ENCODE data around the gene TEC. TPM values are rescaled to one million over a fixed set of nuclear protein-coding genes. Genes with fewer than 3 reads are reported as not detected.
"Not testable (repeated sequence)": the region's sequence is repeated elsewhere in the genome, so short reads cannot be mapped to it uniquely, and the experiment has no call there.

Gene TEC
- total and polyA plus RNA-seq, 9 donors: 0.43 to 4.0 (median 1.4) TPM

DNA sequence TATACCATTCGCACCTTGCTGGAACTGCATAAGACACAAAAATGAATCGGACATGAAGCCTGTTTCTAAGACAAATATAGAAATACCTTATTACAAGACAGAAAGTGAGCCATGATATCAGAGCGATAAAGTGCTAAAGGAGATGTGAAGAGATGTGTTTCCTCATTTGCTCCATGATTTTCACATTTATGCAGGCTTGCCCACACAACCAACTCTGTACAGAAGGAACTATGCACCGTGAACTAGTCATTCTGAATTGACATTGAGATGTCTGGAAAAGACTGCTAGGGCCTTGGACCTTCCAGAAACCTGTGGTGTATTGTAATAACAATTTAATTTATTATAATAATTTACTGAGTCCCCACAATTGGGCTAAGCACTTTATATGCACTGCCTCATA lies 97.0 kb downstream of the TEC start:
- Histone ChIP-seq H3K27me3 (no peaks in the 10 kb centered on the region), H3K9me3 (no peaks in the 10 kb centered on the region), H3K36me3 (no peaks in the 10 kb centered on the region), H3K4me1 (ENCODE audit: insufficient read depth) (no peaks in the 10 kb centered on the region), H3K27ac (no peak overlapping the region), H3K4me3 (no peak overlapping the region)
- no peak for TF ChIP-seq EP300 (IDR thresholded peaks at IDR 0.05)
- no peak for TF ChIP-seq POLR2A (IDR thresholded peaks at IDR 0.05)
- TF ChIP-seq, protein P1, sequence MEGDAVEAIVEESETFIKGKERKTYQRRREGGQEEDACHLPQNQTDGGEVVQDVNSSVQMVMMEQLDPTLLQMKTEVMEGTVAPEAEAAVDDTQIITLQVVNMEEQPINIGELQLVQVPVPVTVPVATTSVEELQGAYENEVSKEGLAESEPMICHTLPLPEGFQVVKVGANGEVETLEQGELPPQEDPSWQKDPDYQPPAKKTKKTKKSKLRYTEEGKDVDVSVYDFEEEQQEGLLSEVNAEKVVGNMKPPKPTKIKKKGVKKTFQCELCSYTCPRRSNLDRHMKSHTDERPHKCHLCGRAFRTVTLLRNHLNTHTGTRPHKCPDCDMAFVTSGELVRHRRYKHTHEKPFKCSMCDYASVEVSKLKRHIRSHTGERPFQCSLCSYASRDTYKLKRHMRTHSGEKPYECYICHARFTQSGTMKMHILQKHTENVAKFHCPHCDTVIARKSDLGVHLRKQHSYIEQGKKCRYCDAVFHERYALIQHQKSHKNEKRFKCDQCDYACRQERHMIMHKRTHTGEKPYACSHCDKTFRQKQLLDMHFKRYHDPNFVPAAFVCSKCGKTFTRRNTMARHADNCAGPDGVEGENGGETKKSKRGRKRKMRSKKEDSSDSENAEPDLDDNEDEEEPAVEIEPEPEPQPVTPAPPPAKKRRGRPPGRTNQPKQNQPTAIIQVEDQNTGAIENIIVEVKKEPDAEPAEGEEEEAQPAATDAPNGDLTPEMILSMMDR (IDR thresholded peaks at IDR 0.05): no peak
- DNase-seq: no peak
- intact Hi-C loops (cut with DNase I): no loop called here
- 48 to 95% (median 71%) methylated on average over 4 of the region's 4 CpGs for WGBS, 3 donors

DNA sequence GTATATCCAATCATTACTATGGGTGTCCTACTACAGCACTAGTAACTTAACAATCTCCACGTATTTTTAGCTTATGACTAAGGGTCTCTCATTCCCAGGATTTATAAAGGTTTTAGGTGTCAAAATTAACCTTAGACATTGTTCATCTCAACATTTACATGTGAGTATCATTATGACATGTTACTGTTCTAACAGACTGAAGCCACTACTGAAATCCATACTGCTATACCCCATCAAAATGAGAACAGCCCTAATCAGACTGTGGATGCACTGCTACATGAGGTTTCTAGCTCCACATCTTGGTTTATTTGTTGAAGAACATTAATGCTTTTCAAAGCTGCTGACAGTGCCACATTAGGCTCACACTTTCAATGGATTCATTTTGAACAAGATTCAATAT lies 100.0 kb downstream of the TEC start:
- 0 to 83% (median 30%) methylated on average over 1 of the region's 1 CpG for WGBS, 3 donors
- Histone ChIP-seq H3K9me3 (no peaks in the 10 kb centered on the region), H3K4me3 (no peak overlapping the region), H3K27me3 (no peaks in the 10 kb centered on the region), H3K36me3 (no peaks in the 10 kb centered on the region), H3K27ac (no peak overlapping the region), H3K4me1 (ENCODE audit: insufficient read depth) (no peaks in the 10 kb centered on the region)
- no peak for DNase-seq
- TF ChIP-seq EP300 (IDR thresholded peaks at IDR 0.05) (no peak), POLR2A (IDR thresholded peaks at IDR 0.05) (no peak)
- TF ChIP-seq, protein P1 (IDR thresholded peaks at IDR 0.05): no peak
- intact Hi-C loops (cut with DNase I): no loop called here

DNA sequence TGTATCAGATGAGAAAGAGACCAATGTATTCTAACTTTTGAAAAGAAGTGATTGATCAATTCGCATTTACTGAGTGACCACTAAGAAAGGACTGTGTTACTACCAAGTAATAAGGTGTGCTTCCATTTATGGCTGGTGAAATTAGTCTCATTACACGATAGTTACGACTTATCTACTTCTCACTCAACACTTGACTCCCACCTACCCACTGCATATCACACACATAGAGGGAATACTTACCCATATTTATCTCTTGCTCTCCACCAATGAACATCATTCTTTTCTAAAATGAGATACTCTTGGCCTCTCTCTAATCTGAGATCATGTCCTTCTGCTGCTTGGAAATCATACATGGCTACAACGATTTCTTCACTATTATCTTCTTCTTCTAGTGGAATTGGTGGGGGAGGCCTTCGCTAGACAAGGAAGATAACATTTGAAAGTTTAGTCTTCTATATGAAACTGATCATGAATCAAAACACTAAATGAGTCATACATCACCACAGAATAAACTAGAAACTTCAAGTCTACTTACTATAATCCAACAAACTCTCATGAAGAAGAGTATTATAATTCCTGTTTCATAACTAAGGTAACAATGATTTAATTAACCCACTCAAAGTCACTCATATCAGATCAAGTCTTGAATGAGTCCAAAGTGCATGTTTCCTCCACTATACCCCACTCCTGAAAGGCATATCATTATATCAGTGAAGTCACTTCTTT lies 101.9 kb downstream of the TEC start:
- Histone ChIP-seq H3K27ac (no peak overlapping the region), H3K4me1 (ENCODE audit: insufficient read depth) (no peaks in the 10 kb centered on the region), H3K27me3 (no peaks in the 10 kb centered on the region), H3K9me3 (no peaks in the 10 kb centered on the region), H3K4me3 (no peak overlapping the region), H3K36me3 (no peaks in the 10 kb centered on the region)
- intact Hi-C loops (cut with DNase I): no loop called here
- TF ChIP-seq, protein P1 (IDR thresholded peaks at IDR 0.05): no peak
- TF ChIP-seq POLR2A (IDR thresholded peaks at IDR 0.05) (no peak), EP300 (IDR thresholded peaks at IDR 0.05) (no peak)
- DNase-seq: no peak
- 41 to 47% (median 41%) methylated on average over 5 of the region's 5 CpGs for WGBS, 3 donors

DNA sequence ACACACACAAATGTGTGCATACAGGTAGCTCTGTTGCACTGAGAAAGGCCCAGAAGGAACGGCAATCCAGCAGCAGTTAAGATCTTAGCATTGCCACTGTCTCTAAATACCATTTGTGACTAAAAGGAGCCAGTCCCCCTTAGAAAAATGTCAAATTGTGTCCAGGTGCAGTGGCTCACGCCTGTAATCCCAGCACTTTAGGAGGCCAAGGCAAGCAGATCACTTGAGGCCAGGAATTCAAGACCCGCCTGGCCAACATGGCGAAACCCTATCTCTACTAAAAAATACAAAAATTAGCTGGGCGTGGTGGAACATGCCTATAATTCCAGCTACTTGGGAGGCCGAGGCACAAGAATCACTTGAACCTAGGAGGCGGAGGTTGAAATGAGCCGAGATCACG lies 105.1 kb downstream of the TEC start:
- H3K4me3 ChIP-seq; H3K27me3 ChIP-seq; intact Hi-C loops (cut with DNase I); H3K4me1 ChIP-seq (ENCODE audit: insufficient read depth); DNase-seq; H3K27ac ChIP-seq; H3K9me3 ChIP-seq; H3K36me3 ChIP-seq: not testable (repeated sequence)
- 94 to 96% (median 96%) methylated on average over 9 of the region's 9 CpGs for WGBS, 3 donors

DNA sequence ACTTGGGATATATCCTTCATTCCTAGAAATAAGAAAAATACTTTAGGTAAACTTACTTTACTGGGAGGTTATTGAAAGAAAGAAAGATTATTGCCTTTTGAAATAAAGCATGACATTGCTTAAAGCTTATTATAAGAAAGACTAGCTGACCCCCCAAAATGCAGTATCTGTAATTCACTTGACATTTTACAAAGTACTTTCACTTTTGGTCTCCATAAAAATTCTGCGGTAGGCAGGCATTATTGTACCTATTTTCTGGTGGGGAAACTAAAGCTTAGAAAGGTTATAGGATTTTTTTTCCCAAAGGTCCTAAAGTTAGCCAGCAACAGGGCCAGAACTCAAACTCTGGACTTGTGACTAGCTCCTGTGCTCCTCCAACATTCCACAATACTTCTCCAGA lies 105.9 kb downstream of the TEC start:
- no peak for TF ChIP-seq POLR2A (IDR thresholded peaks at IDR 0.05)
- TF ChIP-seq, protein P1 (IDR thresholded peaks at IDR 0.05): no peak
- TF ChIP-seq EP300 (IDR thresholded peaks at IDR 0.05): no peak
- H3K4me1 ChIP-seq (ENCODE audit: insufficient read depth): no peaks in the 10 kb centered on the region
- no peaks in the 10 kb centered on the region for H3K27me3 ChIP-seq
- intact Hi-C loops (cut with DNase I): no loop called here
- H3K9me3 ChIP-seq: no peaks in the 10 kb centered on the region
- H3K4me3 ChIP-seq: no peak overlapping the region
- 85 to 97% (median 86%) methylated on average over 1 of the region's 1 CpG for WGBS, 3 donors
- DNase-seq: no peak
- H3K36me3 ChIP-seq: no peaks in the 10 kb centered on the region
- H3K27ac ChIP-seq: no peak overlapping the region
